H7 (cell line): ENCODE results near the gene CCDC38. TPM values are rescaled to one million over a fixed set of nuclear protein-coding genes. Genes with fewer than 3 reads are reported as not detected.

ENCODE experiments used
- DNase-seq: peaks from one replicate; pipeline ENCODE4 v3.0.0; 2012
- H3K27me3 ChIP-seq: 2 replicates; pipeline ENCODE4 v1.6.0; 2011; ENCODE audit warnings: mild to moderate bottlenecking, low read length; ENCODE audit not compliant: control insufficient read depth, insufficient read depth
- H3K36me3 ChIP-seq: replicated peaks from 2 replicates; pipeline ENCODE4 v1.5.1; 2011; ENCODE audit warnings: low read length; ENCODE audit not compliant: control insufficient read depth, insufficient read depth
- H3K4me3 ChIP-seq: 2 replicates; pipeline ENCODE4 v1.5.1; 2011; ENCODE audit warnings: low read depth, mild to moderate bottlenecking, control low read depth, low read length, moderate library complexity; ENCODE audit not compliant: insufficient read depth
- total RNA-seq: library from RNA; depleted of rRNA; stranded (reverse); fragments of >200 nt; shearing (Covaris generic); gene quantifications from 2 replicates; pipeline ENCODE4 v1.2.3, GENCODE V29; 2014

The CCDC38 gene
- total RNA-seq, 1 experiment from 2014 or later, result not detected

GRCh38 chr12:95944108-95944704, 1.8 kb upstream of the CCDC38 start:
- peaks cover 15% of the 10 kb centered on the region for H3K27me3 ChIP-seq
- no peak overlapping the region for H3K4me3 ChIP-seq
- DNase-seq, result no peak
- H3K36me3 ChIP-seq, result no peaks in the 10 kb centered on the region

- H3K36me3 ChIP-seq, result no peaks in the 10 kb centered on the region
- H3K27me3 ChIP-seq, result peaks cover 15% of the 10 kb centered on the region
- DNase-seq, result peak; percentile 79
- peak within 1 kb of the TSS; percentile 77 for H3K4me3 ChIP-seq
Measured at GRCh38 chr12:95943330-95943842, 972 bp upstream of the CCDC38 start, which contains the start of gene AMDHD1. Gene AMDHD1, plus strand, starts transcription at chr12:95943331. Its CDS starts 68 bp downstream, at chr12:95943399.

- H3K36me3 ChIP-seq, result no peaks in the 10 kb centered on the region
- peaks cover 15% of the 10 kb centered on the region for H3K27me3 ChIP-seq
- peak overlapping the region; percentile 77 for H3K4me3 ChIP-seq
- DNase-seq, result no peak
Measured at GRCh38 chr12:95942101-95942523, 302 bp downstream of the CCDC38 start.

- Histone ChIP-seq H3K27me3 (peaks cover 15% of the 10 kb centered on the region), H3K36me3 (no peaks in the 10 kb centered on the region), H3K4me3 (no peak overlapping the region)
- DNase-seq, result no peak
Measured at GRCh38 chr12:95940514-95940913, 1.9 kb downstream of the CCDC38 start.

- no peaks in the 10 kb centered on the region for H3K36me3 ChIP-seq
- H3K4me3 ChIP-seq, result no peak overlapping the region
- no peak for DNase-seq
- no peaks in the 10 kb centered on the region for H3K27me3 ChIP-seq
Measured at GRCh38 chr12:95922231-95922630, 20.2 kb downstream of the CCDC38 start.

GRCh38 chr12:95919110-95919509, 23.3 kb downstream of the CCDC38 start:
- DNase-seq, result no peak
- Histone ChIP-seq H3K4me3 (no peak overlapping the region), H3K27me3 (no peaks in the 10 kb centered on the region), H3K36me3 (no peaks in the 10 kb centered on the region)

GRCh38 chr12:95918194-95918993, 24.0 kb downstream of the CCDC38 start:
- DNase-seq, result peak; percentile 65
- H3K36me3 ChIP-seq, result no peaks in the 10 kb centered on the region
- H3K27me3 ChIP-seq, result no peaks in the 10 kb centered on the region
- H3K4me3 ChIP-seq, result no peak overlapping the region

- no peak for DNase-seq
- Histone ChIP-seq H3K36me3 (no peaks in the 10 kb centered on the region), H3K27me3 (no peaks in the 10 kb centered on the region), H3K4me3 (no peak overlapping the region)
Measured at GRCh38 chr12:95909871-95910270, 32.5 kb downstream of the CCDC38 start.

GRCh38 chr12:95908573-95908972, 33.8 kb downstream of the CCDC38 start:
- Histone ChIP-seq H3K4me3 (no peak overlapping the region), H3K27me3 (no peaks in the 10 kb centered on the region), H3K36me3 (no peaks in the 10 kb centered on the region)
- no peak for DNase-seq

- Histone ChIP-seq H3K4me3 (no peak overlapping the region), H3K36me3 (no peaks in the 10 kb centered on the region), H3K27me3 (no peaks in the 10 kb centered on the region)
- DNase-seq, result no peak
Measured at GRCh38 chr12:95898081-95898480, 44.3 kb downstream of the CCDC38 start.

- no peak overlapping the region for H3K4me3 ChIP-seq
- no peaks in the 10 kb centered on the region for H3K36me3 ChIP-seq
- DNase-seq, result no peak
- H3K27me3 ChIP-seq, result no peaks in the 10 kb centered on the region
Measured at GRCh38 chr12:95896846-95897245, 45.6 kb downstream of the CCDC38 start.

GRCh38 chr12:95890958-95891357, 51.5 kb downstream of the CCDC38 start:
- H3K36me3 ChIP-seq, result no peaks in the 10 kb centered on the region
- no peak for DNase-seq
- no peak overlapping the region for H3K4me3 ChIP-seq
- H3K27me3 ChIP-seq, result no peaks in the 10 kb centered on the region

- no peaks in the 10 kb centered on the region for H3K27me3 ChIP-seq
- no peak for DNase-seq
Measured at GRCh38 chr12:95887311-95887710, 55.1 kb downstream of the CCDC38 start.

GRCh38 chr12:95884998-95885397, 57.4 kb downstream of the CCDC38 start:
- Histone ChIP-seq H3K27me3 (no peaks in the 10 kb centered on the region), H3K4me3 (no peak overlapping the region), H3K36me3 (no peaks in the 10 kb centered on the region)
- DNase-seq, result no peak

More at GRCh38 chr12:95887311-95887710, 55.1 kb downstream of the CCDC38 start:
- Histone ChIP-seq H3K36me3 (no peaks in the 10 kb centered on the region), H3K4me3 (no peak overlapping the region)

- no peaks in the 10 kb centered on the region for H3K36me3 ChIP-seq
- no peak for DNase-seq
- no peak overlapping the region for H3K4me3 ChIP-seq
- no peaks in the 10 kb centered on the region for H3K27me3 ChIP-seq
Measured at GRCh38 chr12:95882873-95883272, 59.5 kb downstream of the CCDC38 start.
